Left hindlimb (tissue), 1 donor: ENCODE results near the gene LRFN2.

Source experiments
- DNase-seq: peaks from one replicate; pipeline ENCODE4 v3.0.0-alpha.2; 2018

The LRFN2 gene

GRCh38 chr6:40342723-40343122, 244.4 kb downstream of the LRFN2 start:
- no peak for DNase-seq

GRCh38 chr6:40341726-40342125, 245.4 kb downstream of the LRFN2 start:
- no peak for DNase-seq
